ENCODE measurements around the gene SLIT3. TPM values are rescaled to one million over a fixed set of nuclear protein-coding genes. Genes with fewer than 3 reads are reported as not detected.

SLIT3 gene
- total RNA-seq, 1 experiment from 2014 or later, result 0.92 TPM

- Histone ChIP-seq H3K9me3 (ENCODE audit: control insufficient read depth, low read depth, low read length) (no peaks in the 10 kb centered on the region), H2BK20ac (ENCODE audit: low read depth, low read length, poor library complexity, severe bottlenecking) (no peak overlapping the region), H3K27ac (ENCODE audit: insufficient read length, low read depth, low read length) (no peak overlapping the region), H3K56ac (ENCODE audit: insufficient read length, low read depth, low read length) (no peak overlapping the region), H3K4ac (ENCODE audit: low read depth, low read length) (no peak overlapping the region), H2AK5ac (ENCODE audit: insufficient read length, low read length) (no peak overlapping the region), H3K18ac (ENCODE audit: insufficient read length, low read depth, low read length) (no peak overlapping the region), H3K79me1 (ENCODE audit: insufficient read depth, low read depth, low read length, poor library complexity, severe bottlenecking) (no peaks in the 10 kb centered on the region), H2BK15ac (ENCODE audit: low read depth, low read length) (no peak overlapping the region), H3K4me1 (ENCODE audit: insufficient read depth, low read length) (no peaks in the 10 kb centered on the region), H4K91ac (ENCODE audit: insufficient read length, low read depth, low read length) (no peak overlapping the region), H4K8ac (replicated peaks; ENCODE audit: insufficient read length, low read depth, low read length) (no peak overlapping the region), H3K27me3 (ENCODE audit: insufficient read depth, low read length) (peaks cover 24% of the 10 kb centered on the region), H2BK12ac (ENCODE audit: insufficient read length, low read depth, low read length) (no peak overlapping the region), H3T11ph (ENCODE audit: low read length) (no peak overlapping the region), H3K23ac (ENCODE audit: insufficient read length, low read depth, low read length) (no peak overlapping the region), H3K9ac (ENCODE audit: extremely low read depth, insufficient read length, low read length) (no peak overlapping the region), H3K4me2 (ENCODE audit: insufficient read depth, insufficient read length, low read length) (no peak overlapping the region), H3K79me2 (ENCODE audit: insufficient read depth, low read length) (no peaks in the 10 kb centered on the region), H4K5ac (ENCODE audit: insufficient read length, low read depth, low read length) (no peak overlapping the region), H3K14ac (ENCODE audit: insufficient read depth, low read length) (no peak overlapping the region), H2BK120ac (ENCODE audit: low read depth, low read length, poor library complexity, severe bottlenecking) (no peak overlapping the region), H4K20me1 (ENCODE audit: control insufficient read depth, insufficient read depth, insufficient read length) (no peaks in the 10 kb centered on the region), H2AFZ (ENCODE audit: low read length) (no peak overlapping the region), H3K23me2 (ENCODE audit: insufficient read length, low read depth, low read length, poor library complexity, severe bottlenecking) (no peaks in the 10 kb centered on the region), H2BK5ac (ENCODE audit: insufficient read length, low read length) (no peak overlapping the region)
- H3K27me3 Mint-ChIP-seq (ENCODE audit: low read depth), result peaks cover 97% of the 10 kb centered on the region
- peaks cover 0 to 4% of the 10 kb centered on the region in 2 experiments; a peak in 1 of 4 replicates for H3K4me1 Mint-ChIP-seq
- DNase-seq, result no peak
- TF ChIP-seq, protein P1, sequence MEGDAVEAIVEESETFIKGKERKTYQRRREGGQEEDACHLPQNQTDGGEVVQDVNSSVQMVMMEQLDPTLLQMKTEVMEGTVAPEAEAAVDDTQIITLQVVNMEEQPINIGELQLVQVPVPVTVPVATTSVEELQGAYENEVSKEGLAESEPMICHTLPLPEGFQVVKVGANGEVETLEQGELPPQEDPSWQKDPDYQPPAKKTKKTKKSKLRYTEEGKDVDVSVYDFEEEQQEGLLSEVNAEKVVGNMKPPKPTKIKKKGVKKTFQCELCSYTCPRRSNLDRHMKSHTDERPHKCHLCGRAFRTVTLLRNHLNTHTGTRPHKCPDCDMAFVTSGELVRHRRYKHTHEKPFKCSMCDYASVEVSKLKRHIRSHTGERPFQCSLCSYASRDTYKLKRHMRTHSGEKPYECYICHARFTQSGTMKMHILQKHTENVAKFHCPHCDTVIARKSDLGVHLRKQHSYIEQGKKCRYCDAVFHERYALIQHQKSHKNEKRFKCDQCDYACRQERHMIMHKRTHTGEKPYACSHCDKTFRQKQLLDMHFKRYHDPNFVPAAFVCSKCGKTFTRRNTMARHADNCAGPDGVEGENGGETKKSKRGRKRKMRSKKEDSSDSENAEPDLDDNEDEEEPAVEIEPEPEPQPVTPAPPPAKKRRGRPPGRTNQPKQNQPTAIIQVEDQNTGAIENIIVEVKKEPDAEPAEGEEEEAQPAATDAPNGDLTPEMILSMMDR (conservative IDR thresholded peaks at IDR 0.05), result no peak
- no CpG with 5 or more reads among the region's 4 CpGs for WGBS (ENCODE audit: extremely low coverage, insufficient read length, low lambda C conversion rate)
- H3K9me3 Mint-ChIP-seq, result no peaks in the 10 kb centered on the region; a peak in 2 of 5 replicates
- no peak overlapping the region for H3K27ac Mint-ChIP-seq
- H3K4me3 Mint-ChIP-seq, result no peak overlapping the region
- no peaks in the 10 kb centered on the region; a peak in 1 of 7 replicates for H3K36me3 Mint-ChIP-seq (ENCODE audit: insufficient read depth in 1 of 3, low read depth in 3 of 3)
Observed at GRCh38 chr5:169218861-169219260, 82.1 kb downstream of the SLIT3 start.
